GM18951 (cell line): ENCODE measurements around the gene ATP8B3.
"Not testable (repeated sequence)": the region's sequence is repeated elsewhere in the genome, so short reads cannot be mapped to it uniquely, and the experiment has no call there.

Experiments
- POLR2A ChIP-seq: IDR thresholded peaks from 4 replicates; pipeline ENCODE4 v1.6.1; 2011; ENCODE audit warnings: mild to moderate bottlenecking; ENCODE audit not compliant: insufficient read length, insufficient read depth; ENCODE audit errors: extremely low read depth
- in situ Hi-C: fragments of 300-500 bp; cut with MboI; formaldehyde crosslinking; loops from one replicate; pipeline ENCODE4 v1.12.0; 2022; ENCODE audit warnings: low sequenced_read_pairs, mixed read lengths, inconsistent platforms; ENCODE audit not compliant: unreplicated experiment

ATP8B3 gene

DNA sequence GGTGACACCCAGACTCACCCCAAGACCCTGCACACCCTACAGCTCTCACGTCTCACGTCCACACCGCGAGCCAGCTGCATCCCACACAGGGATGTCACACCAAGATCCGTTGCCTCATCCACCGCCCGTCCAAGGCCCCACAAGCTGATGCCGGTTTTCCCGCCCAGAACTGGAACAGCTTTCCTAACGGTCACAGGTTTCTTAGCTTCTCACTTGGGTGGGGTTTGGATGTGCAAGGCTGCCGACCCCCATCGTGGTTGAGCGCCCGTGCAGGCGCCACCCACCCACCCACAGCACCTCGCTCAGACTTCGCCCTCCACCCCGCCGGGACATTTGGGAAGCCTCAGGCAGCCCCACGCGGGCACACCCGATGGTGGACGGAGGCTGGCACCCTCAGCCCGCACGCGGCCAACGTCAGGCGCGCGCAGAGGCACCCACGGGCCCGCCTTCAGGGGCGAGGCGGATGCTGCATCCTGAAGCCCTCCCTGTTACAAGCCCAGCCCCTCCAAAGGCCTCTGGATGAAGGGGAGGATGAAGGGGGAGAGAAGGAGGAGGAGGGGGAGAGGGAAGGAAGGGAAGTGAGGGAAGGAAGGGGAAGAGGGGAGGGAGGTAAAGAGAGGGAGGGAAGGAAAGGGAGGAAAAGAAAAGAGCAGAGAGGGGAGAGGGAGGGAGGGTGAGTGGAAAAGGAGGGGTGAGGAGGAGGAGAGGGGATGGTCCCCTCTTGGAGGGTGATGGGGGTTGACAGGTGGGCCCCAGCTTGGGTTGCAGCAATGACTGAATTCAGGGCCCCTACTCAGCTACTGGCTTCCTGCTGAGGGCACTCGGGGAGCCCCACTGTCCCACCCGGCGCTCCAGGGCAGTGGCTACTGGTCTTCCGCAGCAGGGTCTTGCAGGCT is 45.9 kb downstream of the ATP8B3 start:
- TF ChIP-seq POLR2A = no peak
- in situ Hi-C loops = no loop called here

DNA sequence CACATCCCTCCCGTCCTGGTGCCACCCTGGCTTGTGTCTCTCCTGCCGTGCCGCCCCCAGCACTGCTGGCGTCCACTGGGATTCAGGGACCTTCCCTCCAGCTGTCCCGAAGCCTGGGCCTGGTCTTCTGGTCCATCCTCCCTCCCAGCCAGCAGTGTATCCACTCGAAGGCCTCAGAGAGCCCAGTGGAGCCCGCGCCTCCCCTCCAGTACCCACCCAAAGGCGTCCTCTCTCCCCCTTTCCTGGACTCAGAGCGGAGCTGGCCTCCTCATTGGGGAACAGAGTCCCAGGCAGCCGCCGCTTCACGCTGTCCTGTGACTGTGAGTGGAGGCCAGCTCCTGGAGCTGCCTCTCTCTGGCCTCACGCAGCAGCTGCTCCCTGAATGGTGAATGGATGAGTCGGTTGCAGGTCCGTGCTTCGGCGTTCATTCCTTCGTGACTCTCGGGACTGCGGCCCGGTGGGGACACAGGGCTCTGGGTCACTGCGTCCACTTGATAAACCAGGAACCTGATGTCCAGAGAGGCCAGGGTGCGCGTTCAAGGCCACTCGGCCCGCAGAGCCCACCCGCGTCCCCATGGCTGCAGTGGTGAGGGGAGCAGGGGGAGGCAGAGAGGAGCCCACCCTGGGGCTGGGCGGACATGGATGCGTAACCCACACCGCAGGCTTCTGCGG is 46.7 kb downstream of the ATP8B3 start:
- TF ChIP-seq POLR2A = no peak
- in situ Hi-C loops = no loop called here

DNA sequence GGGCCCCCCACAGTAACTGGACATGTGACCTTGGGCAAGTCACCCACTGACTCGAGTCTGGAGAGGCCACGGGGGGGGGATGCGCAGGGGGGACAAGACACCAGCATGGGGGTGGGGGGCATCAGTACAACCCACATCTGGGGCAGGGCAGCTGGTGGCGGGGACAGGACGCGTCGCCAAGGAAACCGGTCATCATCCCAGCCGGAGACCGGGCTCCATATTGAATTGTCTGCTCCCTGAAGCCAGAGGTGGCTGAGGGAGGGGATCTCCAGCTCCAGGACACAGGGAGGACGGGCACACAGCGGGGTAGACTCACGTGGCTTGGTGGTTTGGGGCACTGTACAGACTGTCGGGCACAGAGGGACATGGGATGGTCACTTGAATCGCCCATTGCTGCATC is 47.3 kb downstream of the ATP8B3 start:
- TF ChIP-seq POLR2A = no peak
- in situ Hi-C loops = no loop called here

- in situ Hi-C loops = no loop called here
- TF ChIP-seq POLR2A = no peak
Observed at GRCh38 chr19:1763648-1764639, 48.1 kb downstream of the ATP8B3 start.

DNA sequence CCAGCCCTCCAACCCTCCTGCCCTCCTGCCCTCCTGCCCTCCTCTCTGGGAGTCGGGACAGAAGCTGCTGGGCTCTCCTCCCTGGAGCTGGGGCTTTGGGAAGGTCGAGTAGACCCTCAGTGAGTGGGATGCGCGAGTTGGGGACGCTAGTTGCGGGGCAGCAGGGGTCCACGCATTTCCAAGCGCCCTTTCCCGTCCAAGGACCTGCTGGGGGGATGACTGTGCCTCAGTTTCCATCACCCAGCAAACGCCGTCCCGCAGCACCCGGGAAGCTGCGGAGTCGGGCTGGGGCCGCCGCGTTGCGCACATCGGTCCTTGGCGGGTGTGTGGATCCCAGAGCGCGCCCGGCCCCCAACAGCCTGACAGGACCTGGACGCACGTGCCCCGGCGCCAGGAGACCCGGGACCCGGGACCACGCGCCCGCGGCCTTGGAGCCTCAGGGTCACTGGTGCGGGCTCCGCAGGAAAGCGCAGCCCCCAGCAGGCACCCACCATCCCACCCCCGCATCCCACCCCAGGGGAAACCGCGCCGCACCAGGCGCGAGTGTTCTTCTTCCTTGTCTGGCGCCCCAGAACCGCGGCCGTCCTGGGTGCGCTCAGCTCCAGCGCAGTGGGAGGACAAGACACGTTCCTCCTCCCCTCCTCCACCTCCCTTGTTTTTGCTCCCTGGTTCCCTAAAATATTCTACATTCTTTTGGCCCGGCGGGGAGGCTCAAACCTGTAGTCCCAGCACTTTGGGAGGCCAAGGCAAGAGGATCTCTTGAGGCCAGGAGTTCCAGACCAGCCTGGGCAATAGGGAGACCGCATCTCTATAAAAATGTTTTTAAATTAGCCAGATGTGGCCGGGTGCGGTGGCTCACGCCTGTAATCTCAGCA is 49.6 kb downstream of the ATP8B3 start:
- TF ChIP-seq POLR2A = no peak

DNA sequence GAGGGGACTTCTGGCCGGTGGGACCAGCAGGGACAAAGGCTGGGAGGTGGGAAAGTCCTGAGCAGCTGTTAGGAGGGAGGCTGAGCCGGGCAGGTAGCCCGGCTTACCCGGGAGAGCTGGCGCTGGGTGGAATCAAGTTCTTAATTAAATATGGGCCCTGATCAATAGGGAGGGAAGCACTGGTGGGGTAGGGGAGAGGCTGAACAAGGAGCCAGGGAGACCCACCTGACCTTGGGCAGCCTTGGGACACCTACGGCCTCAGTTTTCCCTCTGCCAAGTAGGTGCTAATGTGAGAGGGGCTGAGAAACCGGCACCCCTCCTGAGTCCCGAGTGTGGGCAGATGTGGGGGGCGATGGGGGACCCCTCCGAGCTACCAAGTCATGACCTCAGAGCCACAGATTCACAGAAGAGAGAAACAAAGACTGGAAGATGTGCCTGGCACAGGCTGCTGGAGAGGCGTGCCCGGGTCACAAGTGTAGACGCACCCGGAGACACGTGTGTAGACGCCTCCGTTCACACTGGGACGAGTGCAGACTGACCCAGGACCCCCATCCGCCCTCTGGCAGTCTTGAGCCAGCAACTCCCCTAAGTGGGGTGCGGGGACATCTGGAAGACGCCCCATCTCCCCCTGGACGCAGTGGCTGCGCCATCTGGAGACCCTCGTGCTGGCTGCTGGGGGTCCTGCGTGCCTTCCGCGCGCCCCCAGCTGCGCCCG is 50.4 kb downstream of the ATP8B3 start:
- in situ Hi-C loops = no loop called here
- TF ChIP-seq POLR2A = no peak

More for the DNA sequence above, 49.6 kb downstream of the ATP8B3 start:
- in situ Hi-C loops = no loop called here

- in situ Hi-C loops = not testable (repeated sequence)
Observed at GRCh38 chr19:1760786-1761527, 51.1 kb downstream of the ATP8B3 start.

DNA sequence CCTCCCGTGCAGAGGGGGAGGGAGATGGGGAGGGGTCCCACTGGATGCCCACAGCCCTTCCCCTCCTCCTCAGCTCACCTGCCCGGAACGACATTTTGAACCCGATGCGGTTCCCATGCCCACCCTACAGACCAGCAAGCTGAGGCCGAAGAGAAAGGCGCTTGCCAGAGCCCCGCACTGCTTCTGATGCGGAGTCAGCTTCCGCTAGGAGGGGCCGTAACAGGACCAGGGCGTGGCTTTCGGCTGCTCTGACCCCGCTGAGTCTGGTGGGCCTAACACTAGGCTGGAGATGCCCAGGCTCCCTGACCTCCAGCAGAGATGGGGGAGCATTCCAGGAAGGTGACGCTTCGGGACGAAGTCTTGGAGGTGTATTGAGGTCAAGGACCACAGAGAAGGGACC is 52.1 kb downstream of the ATP8B3 start:
- TF ChIP-seq POLR2A = no peak
- in situ Hi-C loops = no loop called here

- TF ChIP-seq POLR2A = no peak
- in situ Hi-C loops = no loop called here
Observed at GRCh38 chr19:1758959-1759903, 52.8 kb downstream of the ATP8B3 start.

DNA sequence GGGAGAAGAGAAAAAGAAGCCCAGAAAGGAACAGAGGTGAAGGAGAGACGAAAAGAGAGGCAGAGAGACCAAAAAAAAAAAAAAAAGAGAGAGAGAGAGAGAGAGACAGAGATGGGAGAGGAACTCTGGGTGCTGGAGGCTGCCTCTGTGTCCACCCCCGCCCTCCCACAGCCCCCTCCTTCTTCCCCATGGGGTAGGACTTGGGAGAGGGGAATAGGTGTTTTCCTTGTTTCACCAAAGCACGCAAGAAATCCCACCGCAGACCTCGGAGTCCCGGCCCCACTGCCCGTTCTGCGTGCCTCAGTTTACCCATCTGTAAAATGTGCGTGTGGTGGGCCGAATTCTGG is 53.9 kb downstream of the ATP8B3 start:
- in situ Hi-C loops = no loop called here

More for the DNA sequence above, 53.9 kb downstream of the ATP8B3 start:
- TF ChIP-seq POLR2A = no peak
